Transverse colon (tissue), 4 donors: ENCODE results near the gene RARB. TPM values are rescaled to one million over a fixed set of nuclear protein-coding genes. Genes with fewer than 3 reads are reported as not detected.

ENCODE experiments used
- DNase-seq: peaks from one replicate; pipeline ENCODE4 v3.0.0-alpha.2; 2019
- H3K27ac ChIP-seq, 4 donors: fragments of 200-600 bp; sonication (generic); 2 replicates each; pipeline ENCODE4 v1.5.1; 2016 to 2018; ENCODE audit warnings: inconsistent platforms in 4 of 4
- H3K27me3 ChIP-seq: fragments of 200-600 bp; sonication (generic); 2 replicates; pipeline ENCODE4 v1.5.1; 2017; ENCODE audit warnings: inconsistent platforms
- H3K36me3 ChIP-seq, 4 donors: fragments of 200-600 bp; sonication (generic); 2 replicates each; pipeline ENCODE4 v1.5.1; 2017 to 2019; ENCODE audit warnings: inconsistent platforms in 4 of 4
- H3K4me1 ChIP-seq, 4 donors: fragments of 200-600 bp; sonication (generic); 2 replicates each; pipeline ENCODE4 v1.5.1; 2017 to 2020; ENCODE audit warnings: inconsistent platforms in 4 of 4
- H3K4me3 ChIP-seq, 4 donors: fragments of 200-600 bp; sonication (generic); 1 replicate in 1 of 4; 2 replicates in 3 of 4; pipeline versions ENCODE4 v1.5.1 to v1.6.1; 2017 to 2019; ENCODE audit warnings: inconsistent platforms in 4 of 4
- H3K9me3 ChIP-seq, 2 donors: fragments of 200-600 bp; sonication (generic); 2 replicates each; pipeline ENCODE4 v1.5.1; 2017 to 2019; ENCODE audit warnings: inconsistent platforms in 2 of 2
- CTCF ChIP-seq, 5 experiments: fragments of 200-600 bp in 3 of 5; fragments of 450-650 bp in 2 of 5; sonication (generic) in 3 of 5; IDR thresholded peaks; 1 replicate in 2 of 5; 2 replicates in 3 of 5; pipeline ENCODE4 v1.5.1; 2016 to 2017; ENCODE audit warnings: antibody characterized with exemption in 5 of 5, inconsistent platforms in 3 of 5, mild to moderate bottlenecking in 2 of 5, moderate library complexity in 1 of 5
- EP300 ChIP-seq: sonication (generic); formaldehyde crosslinking; IDR thresholded peaks from one replicate; pipeline ENCODE4 v1.6.1; 2017; ENCODE audit warnings: antibody characterized with exemption, low read depth
- POLR2A ChIP-seq: fragments of 450-650 bp; IDR thresholded peaks from one replicate; pipeline ENCODE4 v1.6.1; 2016; ENCODE audit warnings: antibody characterized with exemption, mild to moderate bottlenecking, moderate library complexity
- POLR2AphosphoS5 ChIP-seq, 3 donors: sonication (generic); formaldehyde crosslinking; IDR thresholded peaks; one replicate each; pipeline ENCODE4 v1.6.1; 2016; ENCODE audit warnings: antibody characterized with exemption in 3 of 3
- WGBS, 2 donors: methylation state at CpG; one replicate each; pipeline ENCODE4 v1.1.5; 2018; ENCODE audit warnings: low coverage in 1 of 2; 5-methylcytosine and 5-hydroxymethylcytosine counted together
- in situ Hi-C, 4 donors: fragments of 200-750 bp; cut with MboI; loops; one replicate each; pipeline versions ENCODE4 v1.15.0 to v1.15.1; 2017; ENCODE audit warnings: low sequenced_read_pairs in 3 of 4, low pct_ligation_motif_present in 1 of 4, low pct_unique_long_range_greater_than_20kb in 1 of 4
- intact Hi-C: fragments of 100-400 bp; cut with DNase I; formaldehyde crosslinking; loops from one replicate; pipeline ENCODE4 v1.15.1; 2023; ENCODE audit warnings: low total_unique reads
- total RNA-seq, 4 donors: library from RNA; depleted of rRNA; stranded (reverse); fragments of >200 nt; gene quantifications; one replicate each; pipeline ENCODE4 v1.1.0, GENCODE V29; 2016

RARB gene
- total RNA-seq, 4 donors from 2014 or later, result 2.4 to 4.5 (median 2.9) TPM; not detected in 1

GRCh38 chr3:25558796-25559195, 130.7 kb downstream of the RARB start:
- in situ Hi-C loops (no loop called here), intact Hi-C loops (no loop called here)
- Histone ChIP-seq H3K27me3 (no peaks in the 10 kb centered on the region), H3K27ac (no peak overlapping the region), H3K4me1 (peaks cover 0 to 4% (median 0%) of the 10 kb centered on the region in 4 donors), H3K9me3 (no peaks in the 10 kb centered on the region), H3K4me3 (no peak overlapping the region), H3K36me3 (no peaks in the 10 kb centered on the region)
- TF ChIP-seq EP300 (no peak), CTCF (IDR thresholded peaks at IDR 0.05) (no peak), POLR2AphosphoS5 (IDR thresholded peaks at IDR 0.05) (no peak), POLR2A (no peak)
- WGBS, 2 donors, result 79 to 81% methylated on average over 3 to 6 of the region's 6 CpGs
- DNase-seq, result no peak

GRCh38 chr3:25563601-25564000, 135.5 kb downstream of the RARB start:
- Histone ChIP-seq H3K27me3 (no peaks in the 10 kb centered on the region), H3K4me1 (no peaks in the 10 kb centered on the region), H3K4me3 (no peak overlapping the region), H3K27ac (no peak overlapping the region), H3K9me3 (no peaks in the 10 kb centered on the region), H3K36me3 (no peaks in the 10 kb centered on the region)
- no peak for TF ChIP-seq POLR2A
- no peak for TF ChIP-seq EP300
- TF ChIP-seq CTCF (IDR thresholded peaks at IDR 0.05), result no peak
- no peak for TF ChIP-seq POLR2AphosphoS5 (IDR thresholded peaks at IDR 0.05)
- in situ Hi-C loops (no loop called here), intact Hi-C loops (no loop called here)
- whole genome bisulfite sequencing, 2 donors, result 78 to 90% methylated on average over 1 of the region's 1 CpG
- DNase-seq, result no peak

- in situ Hi-C loops, result no loop called here
- TF ChIP-seq EP300, result no peak
- no peak for TF ChIP-seq POLR2A
- TF ChIP-seq POLR2AphosphoS5 (IDR thresholded peaks at IDR 0.05), result no peak
- no peak for TF ChIP-seq CTCF (IDR thresholded peaks at IDR 0.05)
- no peak overlapping the region for H3K27ac ChIP-seq
- 76 to 78% methylated on average over 2 to 4 of the region's 4 CpGs for WGBS, 2 donors
- H3K36me3 ChIP-seq, result no peaks in the 10 kb centered on the region
- no peaks in the 10 kb centered on the region for H3K9me3 ChIP-seq
- no peaks in the 10 kb centered on the region for H3K27me3 ChIP-seq
- intact Hi-C loops, result no loop called here
- no peaks in the 10 kb centered on the region for H3K4me1 ChIP-seq
- DNase-seq, result no peak
- H3K4me3 ChIP-seq, result no peak overlapping the region
These were observed 136.0 kb downstream of the RARB start for GRCh38 chr3:25564075-25564474.

GRCh38 chr3:25565807-25566206, 137.7 kb downstream of the RARB start:
- no peaks in the 10 kb centered on the region for H3K36me3 ChIP-seq
- no peak overlapping the region for H3K27ac ChIP-seq
- no peak overlapping the region for H3K4me3 ChIP-seq
- in situ Hi-C loops, result no loop called here
- WGBS, 2 donors, result 90 to 91% methylated on average over 4 to 7 of the region's 7 CpGs
- intact Hi-C loops, result no loop called here
- DNase-seq, result no peak
- H3K9me3 ChIP-seq, result no peaks in the 10 kb centered on the region
- H3K4me1 ChIP-seq, result no peaks in the 10 kb centered on the region
- no peaks in the 10 kb centered on the region for H3K27me3 ChIP-seq
- TF ChIP-seq CTCF (IDR thresholded peaks at IDR 0.05) (no peak), EP300 (no peak), POLR2A (no peak), POLR2AphosphoS5 (IDR thresholded peaks at IDR 0.05) (no peak)
